Keratinocyte (primary cell): ENCODE measurements around the gene SYNM. TPM values are rescaled to one million over a fixed set of nuclear protein-coding genes. Genes with fewer than 3 reads are reported as not detected.

Source experiments
- DNase-seq: peaks from one replicate; pipeline ENCODE4 v3.0.0-alpha.2; 2011; ENCODE audit warnings: low read depth, missing footprints, low spot score
- FAIRE-seq: peaks from 2 replicates; lab custom pipeline; 2011; peaks lifted over from hg19 to GRCh38; lab: Jason Lieb, UNC
- H2AFZ ChIP-seq: 2 replicates; pipeline ENCODE4 v1.6.0; 2012; ENCODE audit warnings: low read length, control low read depth, inconsistent platforms; ENCODE audit not compliant: control insufficient read depth
- H3K27ac ChIP-seq: 2 replicates; pipeline ENCODE4 v1.5.1; 2011; ENCODE audit warnings: low read length; ENCODE audit not compliant: control insufficient read depth, insufficient read depth
- H3K27me3 ChIP-seq: 3 replicates; pipeline ENCODE4 v1.6.0; 2011; ENCODE audit warnings: low read length; ENCODE audit not compliant: control insufficient read depth, insufficient read depth; ENCODE audit errors: extremely low read depth
- H3K36me3 ChIP-seq, 2 experiments: 2 replicates in 1 of 2; 3 replicates in 1 of 2; pipeline ENCODE4 v1.5.1; 2011; ENCODE audit warnings: low read length in 2 of 2, mild to moderate bottlenecking in 1 of 2; ENCODE audit not compliant: control insufficient read depth in 2 of 2, insufficient read depth in 2 of 2; ENCODE audit errors: extremely low read depth in 1 of 2
- H3K4me1 ChIP-seq: 3 replicates; pipeline ENCODE4 v1.5.1; 2011; ENCODE audit warnings: low read length; ENCODE audit not compliant: control insufficient read depth, insufficient read depth; ENCODE audit errors: extremely low read depth
- H3K4me2 ChIP-seq: 3 replicates; pipeline ENCODE4 v1.6.0; 2011; ENCODE audit warnings: low read depth, low read length; ENCODE audit not compliant: control insufficient read depth, insufficient read depth; ENCODE audit errors: extremely low read depth
- H3K4me3 ChIP-seq, 3 experiments: fragments of 200-600 bp in 1 of 3; sonication (generic) in 1 of 3; 2 replicates in 2 of 3; 3 replicates in 1 of 3; pipeline ENCODE4 v1.5.1; 2011 to 2016; ENCODE audit warnings: low read length in 3 of 3, mild to moderate bottlenecking in 3 of 3, control low read depth in 2 of 3, inconsistent platforms in 1 of 3, low read depth in 1 of 3, mixed read lengths in 1 of 3, mixed run types in 1 of 3, moderate library complexity in 1 of 3; ENCODE audit not compliant: control insufficient read depth in 2 of 3, insufficient read depth in 2 of 3; ENCODE audit errors: extremely low read depth in 1 of 3
- H3K79me2 ChIP-seq: 2 replicates; pipeline ENCODE4 v1.6.0; 2012; ENCODE audit warnings: low read length; ENCODE audit not compliant: control insufficient read depth, insufficient read depth
- H3K9ac ChIP-seq: 3 replicates; pipeline ENCODE4 v1.6.0; 2011; ENCODE audit warnings: low read length; ENCODE audit not compliant: control insufficient read depth, insufficient read depth; ENCODE audit errors: extremely low read depth
- H3K9me1 ChIP-seq: 3 replicates; pipeline ENCODE4 v1.6.0; 2011; ENCODE audit warnings: low read length; ENCODE audit not compliant: control insufficient read depth, insufficient read depth; ENCODE audit errors: extremely low read depth
- H3K9me3 ChIP-seq: 2 replicates; pipeline ENCODE4 v1.5.1; 2012; ENCODE audit warnings: low read depth, low read length; ENCODE audit not compliant: control insufficient read depth
- H4K20me1 ChIP-seq: 3 replicates; pipeline ENCODE4 v1.6.0; 2011; ENCODE audit warnings: low read length; ENCODE audit not compliant: control insufficient read depth, insufficient read depth; ENCODE audit errors: extremely low read depth
- EZH2 ChIP-seq: IDR thresholded peaks from one replicate; pipeline ENCODE4 v1.6.1; 2012; ENCODE audit warnings: inconsistent platforms, mild to moderate bottlenecking, low read length, moderate library complexity
- dilution Hi-C: fragments of 300-500 bp; cut with MboI; formaldehyde crosslinking; loops from one replicate; pipeline ENCODE4 v1.7.0; 2020; ENCODE audit warnings: low sequenced_read_pairs; ENCODE audit not compliant: extremely low pct_ligation_motif_present
- polyA plus RNA-seq, 5 experiments: library from polyadenylated mRNA; depleted of rRNA in 3 of 5; stranded (reverse) in 3 of 5; stranded (forward) in 1 of 5; unstranded in 1 of 5; fragments of >200 nt; gene quantifications; 1 replicate in 1 of 5; 2 replicates in 3 of 5; 3 replicates in 1 of 5; pipeline versions ENCODE4 v1.2.1 to v1.2.3, GENCODE V29; 2011 to 2012; ENCODE audit warnings: missing spikeins in 2 of 5, low read depth in 1 of 5, low replicate concordance in 1 of 5
- TF ChIP-seq, protein P1 (sequence below), 3 experiments: IDR thresholded peaks in 1 of 3; conservative IDR thresholded peaks in 1 of 3; optimal IDR thresholded peaks in 1 of 3; 2 replicates in 2 of 3; 3 replicates in 1 of 3; pipeline versions ENCODE3 to v1.5.1; 2011; ENCODE audit warnings: low read length in 3 of 3, mild to moderate bottlenecking in 3 of 3, moderate library complexity in 2 of 3, control low read depth in 1 of 3, inconsistent platforms in 1 of 3; ENCODE audit not compliant: insufficient read depth in 2 of 3; ENCODE audit errors: extremely low read depth in 1 of 3

SYNM gene
- polyA plus RNA-seq, 1 donor (not counting 4 experiments of a cell fraction or from before 2014, with no cell fraction given) = 0.09 TPM

DNA sequence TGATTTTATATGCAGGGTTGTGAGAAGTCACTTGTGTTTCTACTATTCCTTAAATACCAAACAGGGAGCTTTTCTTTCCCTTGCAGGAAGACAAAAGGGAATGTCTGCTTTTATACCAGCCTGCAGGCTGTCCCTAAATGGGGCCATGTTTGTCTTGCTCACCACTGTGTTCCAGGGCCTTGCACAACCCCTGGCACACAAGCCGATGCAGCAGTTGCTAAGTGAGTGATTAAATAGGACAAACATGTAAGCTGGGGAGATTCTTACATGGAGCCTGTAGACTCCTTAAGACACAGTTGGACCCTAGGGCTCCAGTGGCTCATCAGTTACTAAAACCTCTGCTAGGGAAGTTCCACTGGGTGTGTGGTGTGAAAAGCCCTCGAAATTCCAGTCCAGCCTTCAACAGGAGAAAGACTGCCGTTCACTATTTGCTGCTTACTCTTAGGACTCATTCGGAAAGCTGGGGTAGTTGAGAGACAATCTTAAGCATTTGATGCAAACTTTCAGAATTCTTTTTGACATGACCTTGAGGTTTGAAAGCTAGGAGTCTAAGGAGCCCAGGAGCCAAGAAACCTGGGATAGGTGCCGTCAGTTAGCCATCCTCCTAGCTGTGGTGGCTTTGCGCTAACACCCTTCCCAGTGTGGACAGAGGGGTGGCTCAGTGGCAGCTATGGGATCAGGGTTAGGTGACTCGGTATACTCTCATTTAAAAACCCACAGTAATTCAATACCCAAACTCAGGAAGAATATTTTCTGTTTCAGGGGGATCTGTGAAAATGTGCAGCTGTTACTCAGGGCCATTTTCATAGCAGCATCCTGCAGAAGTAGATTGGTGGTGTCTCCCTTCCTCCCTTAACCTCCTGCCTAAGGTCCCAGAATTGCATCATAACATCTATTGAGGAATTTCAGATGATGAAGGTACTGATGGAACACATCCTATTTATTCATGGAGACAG lies 39.1 kb downstream of the SYNM start:
- H3K4me1 ChIP-seq = no peaks in the 10 kb centered on the region
- FAIRE-seq = no peak
- H3K27ac ChIP-seq = no peak overlapping the region
- H3K9me3 ChIP-seq = no peaks in the 10 kb centered on the region
- no peak overlapping the region for H3K4me3 ChIP-seq
- no peak for DNase-seq
- peaks cover 0 to 6% of the 10 kb centered on the region in 2 experiments for H3K36me3 ChIP-seq
- no peak overlapping the region for H3K4me2 ChIP-seq
- H3K79me2 ChIP-seq = no peaks in the 10 kb centered on the region
- no peaks in the 10 kb centered on the region for H3K9me1 ChIP-seq
- H4K20me1 ChIP-seq = no peaks in the 10 kb centered on the region
- no peak for TF ChIP-seq EZH2
- TF ChIP-seq, protein P1, sequence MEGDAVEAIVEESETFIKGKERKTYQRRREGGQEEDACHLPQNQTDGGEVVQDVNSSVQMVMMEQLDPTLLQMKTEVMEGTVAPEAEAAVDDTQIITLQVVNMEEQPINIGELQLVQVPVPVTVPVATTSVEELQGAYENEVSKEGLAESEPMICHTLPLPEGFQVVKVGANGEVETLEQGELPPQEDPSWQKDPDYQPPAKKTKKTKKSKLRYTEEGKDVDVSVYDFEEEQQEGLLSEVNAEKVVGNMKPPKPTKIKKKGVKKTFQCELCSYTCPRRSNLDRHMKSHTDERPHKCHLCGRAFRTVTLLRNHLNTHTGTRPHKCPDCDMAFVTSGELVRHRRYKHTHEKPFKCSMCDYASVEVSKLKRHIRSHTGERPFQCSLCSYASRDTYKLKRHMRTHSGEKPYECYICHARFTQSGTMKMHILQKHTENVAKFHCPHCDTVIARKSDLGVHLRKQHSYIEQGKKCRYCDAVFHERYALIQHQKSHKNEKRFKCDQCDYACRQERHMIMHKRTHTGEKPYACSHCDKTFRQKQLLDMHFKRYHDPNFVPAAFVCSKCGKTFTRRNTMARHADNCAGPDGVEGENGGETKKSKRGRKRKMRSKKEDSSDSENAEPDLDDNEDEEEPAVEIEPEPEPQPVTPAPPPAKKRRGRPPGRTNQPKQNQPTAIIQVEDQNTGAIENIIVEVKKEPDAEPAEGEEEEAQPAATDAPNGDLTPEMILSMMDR (optimal IDR thresholded peaks at IDR 0.05 in 1 of 3, IDR thresholded peaks at IDR 0.05 in 1 of 3, conservative IDR thresholded peaks at IDR 0.05 in 1 of 3; ENCODE audit: extremely low read depth in 1 of 3, insufficient read depth in 2 of 3, low read length in 3 of 3) = no peak
- dilution Hi-C loops = no loop called here
- H2AFZ ChIP-seq = no peak overlapping the region
- no peaks in the 10 kb centered on the region for H3K27me3 ChIP-seq
- H3K9ac ChIP-seq = no peak overlapping the region

DNA sequence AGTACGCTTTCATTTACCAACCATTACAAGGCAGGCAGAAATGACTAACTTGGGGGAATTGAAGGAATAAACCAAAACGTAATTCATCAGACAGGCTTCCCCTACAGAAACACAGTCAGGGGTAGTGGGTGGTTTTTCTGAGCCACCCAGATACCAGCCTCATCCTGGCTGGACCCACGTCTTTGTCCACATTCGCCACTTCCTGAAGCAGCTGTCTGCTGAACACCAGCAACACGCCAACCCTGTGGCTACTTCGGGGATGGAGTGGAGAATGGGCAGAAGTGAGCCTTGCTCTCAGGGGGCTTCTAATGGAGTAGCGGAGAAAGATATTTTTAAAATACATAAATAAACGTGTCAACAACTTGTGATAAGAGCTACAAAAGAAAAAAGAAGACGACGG lies 40.1 kb downstream of the SYNM start:
- Histone ChIP-seq H3K4me3 (no peak overlapping the region), H3K4me1 (no peaks in the 10 kb centered on the region), H3K27me3 (no peaks in the 10 kb centered on the region), H2AFZ (no peak overlapping the region), H3K4me2 (no peak overlapping the region), H3K79me2 (no peaks in the 10 kb centered on the region), H3K36me3 (peaks cover under 1 to 3% of the 10 kb centered on the region in 2 experiments), H3K9me1 (no peaks in the 10 kb centered on the region), H3K9me3 (no peaks in the 10 kb centered on the region), H3K27ac (no peak overlapping the region), H3K9ac (no peak overlapping the region), H4K20me1 (no peaks in the 10 kb centered on the region)
- TF ChIP-seq, protein P1 (optimal IDR thresholded peaks at IDR 0.05 in 1 of 3, IDR thresholded peaks at IDR 0.05 in 1 of 3, conservative IDR thresholded peaks at IDR 0.05 in 1 of 3; ENCODE audit: extremely low read depth in 1 of 3, insufficient read depth in 2 of 3, low read length in 3 of 3) = no peak
- no peak for TF ChIP-seq EZH2
- FAIRE-seq (no peak), DNase-seq (no peak)
- dilution Hi-C loops = no loop called here
